ENCODE data around the gene TCEAL6.
"Not testable (repeated sequence)": the region's sequence is repeated elsewhere in the genome, so short reads cannot be mapped to it uniquely, and the experiment has no call there.

- TF ChIP-seq CTCF (conservative IDR thresholded peaks at IDR 0.05; ENCODE audit: low read depth, low read length); EZH2 (IDR thresholded peaks at IDR 0.05; ENCODE audit: borderline replicate concordance, low read depth, low read length, poor library complexity, severe bottlenecking): not testable (repeated sequence)
Observed at GRCh38 chrX:102125436-102125835, 16.8 kb downstream of the TCEAL6 start, which contains the start of gene TCEAL2.

Data from A673 (cell line).